GM18909 (cell line): Measurements from ENCODE around the gene TUBA1C.
"Not testable (repeated sequence)": the region's sequence is repeated elsewhere in the genome, so short reads cannot be mapped to it uniquely, and the experiment has no call there.

Source experiments
- ATAC-seq: cut with Tn5 transposase; IDR thresholded peaks from one replicate; pipeline ENCODE4 v1.9.1; 2021; ENCODE audit warnings: mild to moderate bottlenecking; ENCODE audit not compliant: unreplicated experiment, poor library complexity

TUBA1C gene

GRCh38 chr12:49304161-49304560 lies 39.3 kb downstream of the TUBA1C start:
- no peak for ATAC-seq

GRCh38 chr12:49305762-49306510 lies 41.1 kb downstream of the TUBA1C start:
- no peak for ATAC-seq

- ATAC-seq, result no peak
Measured at GRCh38 chr12:49309386-49309785, 44.5 kb downstream of the TUBA1C start.

GRCh38 chr12:49310451-49311000 lies 45.6 kb downstream of the TUBA1C start:
- ATAC-seq, result not testable (repeated sequence)

GRCh38 chr12:49314811-49315210 lies 49.9 kb downstream of the TUBA1C start:
- no peak for ATAC-seq

- ATAC-seq, result not testable (repeated sequence)
Measured at GRCh38 chr12:49317118-49317517, 52.2 kb downstream of the TUBA1C start.

- ATAC-seq, result not testable (repeated sequence)
Measured at GRCh38 chr12:49320411-49321103, 55.7 kb downstream of the TUBA1C start.

- no peak for ATAC-seq
Measured at GRCh38 chr12:49322367-49322707, 57.5 kb downstream of the TUBA1C start.

GRCh38 chr12:49322708-49323523 lies 58.0 kb downstream of the TUBA1C start, which contains the start of gene TROAP:
Gene TROAP (plus strand): TSS chr12:49323255. CDS start chr12:49323609, 354 bp downstream.
- peak; percentile 98 for ATAC-seq

GRCh38 chr12:49323524-49324097 lies 58.7 kb downstream of the TUBA1C start:
- ATAC-seq, result no peak
